ENCODE results near the gene SEC14L2.

DNA sequence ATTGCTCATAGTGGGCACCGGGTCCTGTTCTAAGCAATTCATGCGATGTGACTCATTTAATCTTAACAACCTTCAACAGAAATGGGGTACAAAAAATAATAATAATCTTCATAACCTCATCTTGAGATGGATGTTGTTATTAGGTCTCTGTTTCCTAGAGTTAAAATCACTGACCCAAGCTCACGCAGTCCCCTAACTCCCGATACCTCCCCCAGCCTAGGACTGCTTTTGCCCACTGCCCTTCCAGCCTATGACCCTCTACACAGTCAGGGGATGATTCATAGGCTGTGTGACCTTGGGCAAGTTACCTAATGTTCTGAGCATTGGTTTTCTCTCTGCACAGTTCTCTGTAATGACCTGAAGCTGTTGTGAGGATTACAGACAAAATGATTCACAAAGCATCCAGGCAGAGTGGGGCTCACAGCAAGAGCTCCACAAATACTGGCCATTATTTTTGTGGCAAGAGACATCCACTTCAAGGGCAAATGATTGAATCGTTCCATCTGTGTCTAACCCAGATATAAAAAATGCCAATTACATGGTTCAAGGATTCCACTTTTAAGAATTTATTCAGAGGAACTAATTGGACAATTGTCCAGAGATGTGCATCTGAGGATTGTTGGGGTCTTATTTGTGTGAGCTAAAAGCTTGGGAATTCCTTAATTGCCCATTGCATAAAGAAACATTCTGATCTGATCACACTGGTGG is 48.8 kb downstream of the SEC14L2 start:
- TF ChIP-seq, protein P1, sequence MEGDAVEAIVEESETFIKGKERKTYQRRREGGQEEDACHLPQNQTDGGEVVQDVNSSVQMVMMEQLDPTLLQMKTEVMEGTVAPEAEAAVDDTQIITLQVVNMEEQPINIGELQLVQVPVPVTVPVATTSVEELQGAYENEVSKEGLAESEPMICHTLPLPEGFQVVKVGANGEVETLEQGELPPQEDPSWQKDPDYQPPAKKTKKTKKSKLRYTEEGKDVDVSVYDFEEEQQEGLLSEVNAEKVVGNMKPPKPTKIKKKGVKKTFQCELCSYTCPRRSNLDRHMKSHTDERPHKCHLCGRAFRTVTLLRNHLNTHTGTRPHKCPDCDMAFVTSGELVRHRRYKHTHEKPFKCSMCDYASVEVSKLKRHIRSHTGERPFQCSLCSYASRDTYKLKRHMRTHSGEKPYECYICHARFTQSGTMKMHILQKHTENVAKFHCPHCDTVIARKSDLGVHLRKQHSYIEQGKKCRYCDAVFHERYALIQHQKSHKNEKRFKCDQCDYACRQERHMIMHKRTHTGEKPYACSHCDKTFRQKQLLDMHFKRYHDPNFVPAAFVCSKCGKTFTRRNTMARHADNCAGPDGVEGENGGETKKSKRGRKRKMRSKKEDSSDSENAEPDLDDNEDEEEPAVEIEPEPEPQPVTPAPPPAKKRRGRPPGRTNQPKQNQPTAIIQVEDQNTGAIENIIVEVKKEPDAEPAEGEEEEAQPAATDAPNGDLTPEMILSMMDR (IDR thresholded peaks at IDR 0.05; ENCODE audit: insufficient read depth, low read length, poor library complexity, severe bottlenecking), result no peak
- no peak for TF ChIP-seq EZH2phosphoT487 (conservative IDR thresholded peaks at IDR 0.05; ENCODE audit: low read length)
